ENCODE data around the gene SUV39H2. TPM values are rescaled to one million over a fixed set of nuclear protein-coding genes. Genes with fewer than 3 reads are reported as not detected.
A peak's percentile ranks its signal among the peaks of the same experiment; 100 is the strongest.
"Not testable (repeated sequence)": the region's sequence is repeated elsewhere in the genome, so short reads cannot be mapped to it uniquely, and the experiment has no call there.

SUV39H2 gene, protein sequence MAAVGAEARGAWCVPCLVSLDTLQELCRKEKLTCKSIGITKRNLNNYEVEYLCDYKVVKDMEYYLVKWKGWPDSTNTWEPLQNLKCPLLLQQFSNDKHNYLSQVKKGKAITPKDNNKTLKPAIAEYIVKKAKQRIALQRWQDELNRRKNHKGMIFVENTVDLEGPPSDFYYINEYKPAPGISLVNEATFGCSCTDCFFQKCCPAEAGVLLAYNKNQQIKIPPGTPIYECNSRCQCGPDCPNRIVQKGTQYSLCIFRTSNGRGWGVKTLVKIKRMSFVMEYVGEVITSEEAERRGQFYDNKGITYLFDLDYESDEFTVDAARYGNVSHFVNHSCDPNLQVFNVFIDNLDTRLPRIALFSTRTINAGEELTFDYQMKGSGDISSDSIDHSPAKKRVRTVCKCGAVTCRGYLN
- total RNA-seq = 5.9 TPM

DNA sequence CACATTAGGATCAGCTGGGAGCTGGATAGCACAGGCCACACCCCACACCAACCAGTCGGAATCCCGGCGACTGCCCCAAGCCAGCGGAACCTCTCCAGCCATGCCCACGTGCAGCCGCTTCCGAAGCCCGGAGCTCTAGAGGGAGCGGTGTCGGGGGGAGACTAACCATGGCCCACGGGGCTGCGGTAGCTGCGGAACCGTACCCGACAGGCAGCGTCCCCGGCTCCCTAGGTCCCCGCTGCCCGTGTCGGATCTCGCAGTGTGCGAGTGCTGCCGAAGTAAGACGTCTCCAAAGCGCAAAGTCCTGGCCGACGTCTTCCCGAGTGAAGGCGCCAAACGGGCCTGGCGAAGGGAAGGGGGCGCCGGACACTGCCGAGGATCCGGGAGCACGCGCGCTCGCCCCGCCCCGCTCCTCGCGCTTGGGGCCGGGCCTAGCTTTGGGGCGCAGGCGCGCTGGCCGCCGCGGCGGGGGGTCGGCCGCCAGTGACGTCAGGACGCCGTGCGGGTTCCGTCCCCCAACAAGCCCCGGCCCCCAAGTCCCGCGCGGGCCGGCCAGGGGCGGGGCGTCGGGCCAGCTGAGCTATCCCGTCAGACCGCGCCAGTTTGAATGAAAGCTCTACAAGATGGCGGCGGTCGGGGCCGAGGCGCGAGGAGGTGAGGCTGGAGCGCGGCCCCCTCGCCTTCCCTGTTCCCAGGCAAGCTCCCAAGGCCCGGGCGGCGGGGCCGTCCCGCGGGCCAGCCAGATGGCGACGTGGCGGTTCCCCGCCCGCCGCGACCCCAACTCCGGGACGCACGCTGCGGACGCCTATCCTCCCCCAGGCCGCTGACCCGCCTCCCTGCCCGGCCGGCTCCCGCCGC lies at the start of gene SUV39H2:
Gene SUV39H2 (plus strand): TSS at position 601 of the 858 bp plus-strand sequence. CDS start 23 bp downstream, at position 624.
- DNase-seq (ENCODE audit: low spot score) = peak; percentile 96

DNA sequence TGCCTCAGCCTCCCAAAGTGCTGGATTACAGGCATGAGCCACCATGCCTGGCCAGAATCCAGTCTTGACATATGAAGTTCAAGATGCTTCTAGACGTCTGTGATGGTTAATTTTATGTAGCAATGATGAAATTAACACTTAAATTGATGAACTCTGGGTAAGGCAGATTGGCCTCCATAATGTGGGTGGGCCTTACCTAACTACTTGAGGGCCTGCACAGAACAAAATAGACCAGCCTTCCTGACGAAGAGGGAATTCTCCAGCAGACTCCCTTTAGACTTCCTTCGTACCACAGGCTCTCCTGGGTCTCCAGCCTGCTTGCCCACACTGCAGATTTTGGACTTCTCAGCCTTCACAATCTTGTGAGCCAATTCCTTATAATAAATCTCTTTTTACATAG lies 45.6 kb upstream of the SUV39H2 start:
- no peak for DNase-seq (ENCODE audit: low spot score)

DNA sequence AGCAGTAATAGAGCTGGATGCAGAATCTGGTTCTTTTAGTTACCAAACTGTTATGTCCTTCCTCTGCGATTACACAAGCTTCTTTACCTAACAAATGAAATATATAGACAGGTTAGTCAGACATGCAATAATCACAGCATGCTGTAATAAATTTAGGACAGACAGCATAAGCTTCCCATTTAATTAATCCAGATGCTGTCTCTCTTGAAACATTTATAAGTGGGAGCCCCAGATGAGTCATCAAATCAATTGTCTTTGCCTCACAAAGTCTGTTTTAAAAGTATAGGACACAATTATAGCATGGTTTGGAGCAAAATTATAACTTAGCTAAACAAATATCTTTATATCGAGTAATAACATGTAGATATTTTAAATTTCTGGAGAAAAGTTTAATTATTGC lies 42.5 kb upstream of the SUV39H2 start:
- DNase-seq (ENCODE audit: low spot score) = no peak

DNA sequence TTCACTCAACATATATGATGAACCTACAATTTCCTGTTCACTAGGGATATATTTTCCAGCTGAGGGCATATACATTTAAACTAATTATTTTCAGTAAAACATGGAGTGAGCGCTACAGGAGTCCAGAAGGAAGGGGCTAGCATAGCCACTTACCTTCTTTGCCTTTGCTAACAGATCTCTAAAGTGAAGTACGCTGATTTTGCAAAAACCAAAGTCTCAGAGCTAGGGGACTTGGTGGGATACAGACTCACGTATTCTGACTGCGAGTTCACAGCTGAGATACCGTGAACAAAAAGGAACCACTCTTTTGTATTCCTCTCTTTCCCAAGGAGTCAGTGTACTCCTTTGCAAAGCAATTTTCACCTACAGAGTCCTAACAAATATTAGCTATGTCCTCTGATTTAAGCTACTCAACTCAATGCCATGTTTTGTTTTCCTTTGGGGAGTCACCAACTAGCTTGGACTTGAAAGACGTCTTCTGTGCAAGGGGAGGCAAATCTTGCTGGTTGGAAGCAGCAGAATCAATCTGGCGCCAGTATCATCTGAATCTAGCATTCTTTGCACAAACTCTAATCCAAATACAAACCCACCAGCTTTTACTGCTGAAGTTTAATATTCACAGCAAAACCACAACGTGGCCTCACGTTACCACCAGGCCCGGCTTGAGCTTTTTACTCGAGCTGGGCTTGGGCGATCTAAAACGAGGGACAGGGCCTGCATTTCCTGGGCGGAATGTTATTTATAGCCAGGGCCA lies 41.5 kb upstream of the SUV39H2 start:
- no peak for DNase-seq (ENCODE audit: low spot score)

DNA sequence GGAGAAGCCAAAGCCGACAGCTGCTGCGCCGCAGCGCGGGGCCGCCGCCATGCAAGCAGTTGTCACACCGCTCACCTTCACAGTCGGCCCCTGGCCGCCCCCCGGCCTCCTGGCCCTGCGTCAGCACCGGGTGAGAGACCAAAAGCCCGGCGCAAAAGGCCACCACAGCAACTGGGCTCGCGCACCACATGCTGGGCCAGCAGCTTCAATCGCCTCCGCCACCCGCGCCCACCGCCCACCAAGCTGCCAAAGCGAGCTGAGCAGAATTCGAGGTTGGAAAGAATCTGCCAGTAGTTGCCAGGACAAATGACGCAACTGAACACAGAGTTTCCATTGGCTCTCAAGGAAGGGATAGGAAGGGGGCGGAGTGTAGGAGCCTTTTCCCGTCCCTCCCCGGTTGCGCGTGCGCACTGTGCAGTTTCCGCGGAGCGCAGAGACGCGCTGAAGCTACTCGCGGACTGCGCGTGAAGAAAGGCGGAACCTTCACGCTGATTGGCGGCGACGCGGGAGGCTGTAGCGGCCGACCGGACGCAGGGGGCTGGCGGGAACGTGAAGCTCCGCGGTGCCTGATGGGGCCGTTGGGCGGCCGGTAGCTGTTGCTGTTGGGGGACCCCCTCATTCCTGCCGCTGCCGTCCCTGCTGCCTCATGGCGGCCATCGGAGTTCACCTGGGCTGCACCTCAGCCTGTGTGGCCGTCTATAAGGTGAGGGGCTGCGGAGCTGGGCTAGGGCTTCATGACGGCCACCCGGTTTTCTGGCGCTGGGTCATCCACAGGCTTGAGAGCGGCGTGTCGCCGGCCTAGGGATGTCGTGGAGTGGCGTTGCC lies 40.7 kb upstream of the SUV39H2 start, which contains the start of the genes CDNF, HSPA14 and MSANTD7:
Gene CDNF (minus strand): TSS at position 281 of the 825 bp plus-strand sequence. CDS start 91 bp downstream, at position 190.
Gene HSPA14 (plus strand): TSS at position 550 of the 825 bp plus-strand sequence. CDS start 97 bp downstream, at position 647.
Gene MSANTD7 (plus strand): TSS at position 550 of the 825 bp plus-strand sequence. CDS start 3,979 bp downstream, outside the sequence.
- DNase-seq (ENCODE audit: low spot score) = peak; percentile 100

DNA sequence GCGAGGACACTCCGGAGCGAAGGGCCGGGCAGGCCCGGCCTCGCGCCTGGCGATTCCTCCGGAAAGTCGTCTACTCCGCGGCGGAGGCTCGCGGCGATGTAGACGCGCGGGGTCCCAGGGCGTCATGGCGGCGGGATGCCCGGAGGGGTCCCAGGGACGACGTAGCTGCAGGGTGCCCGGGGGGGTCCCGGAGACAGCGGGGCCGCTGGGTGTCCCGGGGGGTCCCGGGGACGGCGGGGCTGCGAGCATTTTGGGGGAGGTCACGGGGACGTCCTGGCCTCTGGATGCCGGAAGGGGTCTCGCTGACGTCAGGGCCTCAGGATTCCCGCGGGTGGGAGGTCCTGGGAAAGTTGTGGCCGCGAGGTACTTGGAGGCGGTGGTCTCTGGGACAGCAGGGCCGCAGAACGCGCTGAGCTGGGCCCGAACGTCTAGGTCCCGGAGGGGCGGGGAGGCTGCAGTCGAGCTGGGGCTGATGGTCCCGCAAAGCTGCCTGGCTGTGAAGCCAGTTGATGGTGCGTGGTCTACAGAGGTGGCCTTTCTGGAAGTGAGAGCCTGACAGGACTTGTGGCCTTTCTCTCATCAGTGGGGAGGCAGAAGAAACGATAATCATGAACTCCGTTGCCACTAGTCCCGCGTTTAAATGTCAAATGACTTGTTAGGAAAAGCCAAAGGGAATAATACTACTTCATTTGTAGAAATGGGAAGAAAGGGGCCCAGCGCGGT lies 39.9 kb upstream of the SUV39H2 start:
- DNase-seq (ENCODE audit: low spot score) = peak; percentile 11

DNA sequence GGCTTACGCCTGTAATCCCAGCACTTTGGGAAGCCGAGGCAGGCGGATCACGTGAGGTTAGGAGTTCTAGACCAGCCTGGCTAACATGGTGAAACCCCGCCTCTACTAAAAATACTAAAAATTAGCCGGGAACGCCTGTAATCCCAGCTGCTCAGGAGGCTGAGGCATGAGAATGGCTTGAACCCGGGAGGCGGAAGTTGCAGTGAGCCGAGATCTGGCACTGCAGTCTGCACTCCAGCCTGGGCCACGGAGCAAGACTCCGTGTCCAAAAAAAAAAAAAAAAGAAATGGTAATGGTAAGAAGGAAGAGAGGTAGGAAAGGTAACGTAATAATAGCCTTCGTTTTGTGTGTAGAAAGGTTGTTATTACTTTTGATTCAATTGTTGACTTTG lies 39.4 kb upstream of the SUV39H2 start:
- no peak for DNase-seq (ENCODE audit: low spot score)

DNA sequence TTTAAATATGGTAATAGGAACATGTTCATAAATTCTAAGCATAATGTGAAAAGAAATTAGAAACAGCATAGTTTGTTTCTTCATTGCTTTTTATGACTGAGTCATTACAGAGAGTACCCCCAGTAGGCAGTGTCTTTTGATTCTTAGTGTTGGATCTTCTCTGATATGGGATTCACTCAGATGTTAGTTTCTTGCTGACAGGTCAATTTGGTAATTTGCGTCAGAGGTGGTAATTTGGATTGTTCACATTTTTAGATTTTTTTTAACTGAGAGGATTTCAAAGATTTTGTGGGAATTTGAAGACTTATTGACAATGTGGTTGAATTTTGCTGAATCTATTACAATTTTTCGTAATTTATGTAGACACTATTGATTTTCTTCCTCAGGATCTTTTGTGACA lies 38.5 kb upstream of the SUV39H2 start:
- DNase-seq (ENCODE audit: low spot score) = no peak

DNA sequence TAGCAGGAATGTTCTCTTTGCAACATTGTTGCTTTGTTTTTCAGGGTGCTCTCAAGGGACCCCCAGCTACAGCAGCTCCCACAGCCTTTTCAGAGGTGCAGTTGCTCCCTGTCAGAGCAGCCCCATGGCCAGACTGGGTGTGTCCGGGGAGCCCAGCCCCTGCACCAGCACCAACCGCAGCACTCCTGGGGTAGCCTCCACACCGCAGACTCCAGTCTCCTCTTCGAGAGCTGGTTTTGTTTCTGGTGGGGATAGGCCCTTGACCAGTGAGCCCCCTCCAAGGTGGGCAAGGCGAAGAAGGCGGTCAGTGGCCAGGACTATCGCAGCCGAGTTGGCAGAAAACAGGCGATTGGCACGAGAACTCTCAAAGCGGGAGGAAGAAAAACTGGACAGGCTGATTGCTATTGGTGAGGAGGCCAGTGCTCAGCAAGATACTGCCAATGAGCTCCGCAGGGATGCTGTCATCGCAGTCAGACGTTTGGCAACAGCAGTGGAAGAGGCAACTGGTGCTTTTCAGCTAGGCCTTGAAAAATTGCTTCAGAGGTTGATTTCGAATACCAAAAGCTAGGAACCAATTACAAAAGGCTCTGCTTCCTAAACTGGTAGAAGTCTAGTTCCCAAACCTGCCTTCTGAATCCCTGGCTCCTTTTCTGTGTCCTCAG lies 35.2 kb upstream of the SUV39H2 start:
- no peak for DNase-seq (ENCODE audit: low spot score)

DNA sequence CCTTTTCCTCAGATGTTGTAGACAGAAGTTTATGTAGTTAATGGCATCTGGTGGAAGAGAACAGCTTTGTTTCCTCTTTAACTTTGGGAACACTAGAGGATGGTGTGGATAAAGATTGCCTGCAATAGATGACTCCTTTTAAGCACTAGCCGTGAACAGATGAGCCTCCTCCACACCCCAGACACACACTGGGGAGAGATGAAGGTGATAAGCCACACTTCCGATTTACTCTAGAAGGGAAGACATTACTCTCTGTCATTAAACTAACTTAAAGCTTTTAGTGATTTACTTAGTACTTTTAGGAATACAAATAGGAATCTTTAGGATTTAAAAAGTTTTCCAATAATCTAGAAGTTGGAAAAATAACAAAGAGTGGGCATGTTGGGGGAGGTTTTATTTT lies 33.7 kb upstream of the SUV39H2 start:
- no peak for DNase-seq (ENCODE audit: low spot score)

DNA sequence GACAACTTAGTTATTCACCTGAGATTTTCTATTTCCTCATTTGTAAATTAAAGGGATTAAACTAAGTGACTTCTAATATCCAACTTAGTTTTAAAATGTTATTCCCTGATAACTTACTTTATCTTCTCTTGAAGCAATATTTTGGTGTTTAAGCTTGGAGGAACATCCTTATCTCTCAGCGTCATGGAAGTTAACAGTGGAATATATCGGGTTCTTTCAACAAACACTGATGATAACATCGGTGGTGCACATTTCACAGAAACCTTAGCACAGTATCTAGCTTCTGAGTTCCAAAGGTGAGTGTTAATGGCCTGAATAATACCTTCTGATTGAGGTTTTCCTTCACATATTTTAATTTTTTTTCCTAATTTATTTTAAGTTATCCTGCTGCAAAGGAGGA lies 26.4 kb upstream of the SUV39H2 start:
- DNase-seq (ENCODE audit: low spot score) = no peak

DNA sequence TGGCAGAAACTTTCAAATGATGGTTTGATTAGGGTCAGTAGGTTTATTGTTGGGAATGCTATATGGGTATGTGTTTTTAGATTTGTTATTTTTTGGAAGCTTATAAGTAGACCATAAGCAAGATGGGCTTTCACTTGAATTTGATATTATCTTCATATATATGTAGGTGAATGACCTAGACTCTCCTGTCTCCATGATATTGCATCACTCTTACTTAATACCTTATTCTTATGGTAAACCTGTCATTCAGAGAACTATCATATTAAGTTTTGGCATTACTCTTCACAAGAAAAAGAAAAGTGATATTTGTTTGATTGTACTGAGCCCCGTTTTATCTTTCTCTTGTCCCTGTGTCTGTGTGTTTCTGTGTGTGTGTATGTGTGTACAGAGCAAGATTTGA lies 23.2 kb upstream of the SUV39H2 start:
- DNase-seq (ENCODE audit: low spot score) = no peak

DNA sequence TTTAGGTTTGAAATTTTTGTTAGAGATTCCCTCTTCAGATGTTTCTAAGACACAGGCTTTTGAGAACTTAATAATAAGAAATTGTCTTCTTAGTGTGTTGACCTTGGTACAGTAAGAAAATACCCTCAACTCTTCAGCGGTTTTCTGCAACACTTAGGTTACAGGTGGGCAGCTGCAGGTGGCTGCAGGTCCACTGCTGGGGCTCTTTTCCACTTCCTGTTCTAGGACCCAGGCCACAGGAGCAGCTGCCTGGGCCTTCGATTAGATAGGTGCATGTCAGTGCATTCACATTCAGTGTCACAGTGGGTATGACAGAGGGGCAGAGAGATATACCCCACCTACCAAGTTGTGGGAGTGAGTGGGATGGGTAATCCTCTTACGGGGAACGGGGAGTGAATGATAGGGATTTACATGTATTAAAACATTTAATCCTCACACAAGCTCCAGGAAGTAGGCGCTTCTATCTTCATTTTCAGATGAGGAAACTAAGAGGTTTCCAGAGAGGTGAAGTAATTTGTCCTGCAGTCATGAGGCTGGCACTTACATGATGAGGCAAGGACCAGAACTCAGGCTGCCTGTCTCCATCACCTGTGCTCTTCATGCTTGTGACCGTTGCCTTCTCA lies 20.2 kb upstream of the SUV39H2 start:
- no peak for DNase-seq (ENCODE audit: low spot score)

DNA sequence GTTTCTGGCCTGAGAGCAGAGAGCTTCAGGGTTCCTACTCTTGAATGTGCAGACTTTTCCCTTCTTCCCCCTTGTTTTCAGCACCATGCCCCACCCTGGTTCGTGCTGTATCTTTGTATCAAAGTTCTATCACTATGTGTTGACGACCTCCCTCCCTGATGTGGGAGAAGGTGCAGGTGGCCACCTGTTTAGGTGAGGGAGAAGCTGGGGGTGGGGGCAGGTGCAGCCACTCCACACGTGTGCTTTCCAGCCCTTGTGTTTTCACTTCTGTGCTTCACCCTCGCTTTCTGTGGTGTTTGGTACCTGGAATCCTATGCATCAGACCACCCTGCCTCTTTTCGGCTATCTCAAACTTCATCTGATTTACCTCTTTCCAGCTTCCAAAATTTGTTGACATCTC lies 19.6 kb upstream of the SUV39H2 start:
- no peak for DNase-seq (ENCODE audit: low spot score)

DNA sequence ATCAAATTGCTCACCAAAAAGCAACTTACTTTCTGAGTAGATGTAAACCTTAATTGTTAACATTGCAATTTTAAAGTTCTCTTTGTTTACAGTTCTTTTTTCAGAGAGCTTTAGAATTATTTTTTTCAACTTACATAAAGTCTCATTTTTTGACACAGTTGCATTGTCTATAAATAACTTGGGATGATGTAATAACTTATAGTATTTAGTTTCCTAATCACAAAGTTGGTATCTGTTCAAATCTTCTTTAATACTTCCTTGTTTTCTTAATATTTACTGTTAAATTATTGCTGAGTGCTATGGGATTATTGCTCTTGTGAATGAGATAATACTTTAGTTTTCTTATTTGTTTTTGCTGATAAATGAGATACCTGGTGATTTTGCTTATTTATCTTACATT lies 18.9 kb upstream of the SUV39H2 start:
- DNase-seq (ENCODE audit: low spot score) = no peak

DNA sequence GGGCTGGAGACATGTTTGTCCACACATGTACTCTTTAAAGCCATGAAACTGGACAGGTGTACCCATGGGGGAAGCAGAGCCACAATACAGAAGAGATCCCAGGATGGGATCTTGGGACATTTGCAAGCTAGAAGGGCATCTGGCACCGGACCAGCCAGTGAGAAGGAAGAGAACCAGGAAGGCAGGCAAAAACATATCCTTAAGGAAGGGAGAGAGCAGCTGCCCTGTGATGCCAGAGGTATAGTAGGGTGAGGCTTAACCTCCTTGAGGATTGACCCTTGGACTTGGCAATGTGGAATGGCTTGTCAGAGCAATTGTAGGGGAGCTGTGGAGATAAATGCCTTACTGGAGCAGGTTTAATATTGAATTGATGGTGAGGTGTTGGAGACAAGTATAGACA lies 17.9 kb upstream of the SUV39H2 start:
- peak; percentile 65 for DNase-seq (ENCODE audit: low spot score)

DNA sequence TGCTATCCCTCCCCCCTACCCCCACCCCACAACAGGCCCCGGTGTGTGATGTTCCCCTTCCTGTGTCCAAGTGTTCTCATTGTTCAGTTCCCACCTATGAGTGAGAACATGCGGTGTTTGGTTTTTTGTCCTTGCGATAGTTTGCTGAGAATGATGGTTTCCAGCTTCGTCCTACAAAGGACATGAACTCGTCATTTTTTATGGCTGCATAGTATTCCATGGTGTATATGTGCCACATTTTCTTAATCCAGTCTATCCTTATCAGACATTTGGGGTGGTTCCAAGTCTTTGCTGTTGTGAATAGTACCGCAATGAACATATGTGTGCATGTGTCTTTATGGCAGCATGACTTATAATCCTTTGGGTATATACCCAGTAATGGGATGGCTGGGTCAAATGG lies 14.2 kb upstream of the SUV39H2 start:
- DNase-seq (ENCODE audit: low spot score) = not testable (repeated sequence)

DNA sequence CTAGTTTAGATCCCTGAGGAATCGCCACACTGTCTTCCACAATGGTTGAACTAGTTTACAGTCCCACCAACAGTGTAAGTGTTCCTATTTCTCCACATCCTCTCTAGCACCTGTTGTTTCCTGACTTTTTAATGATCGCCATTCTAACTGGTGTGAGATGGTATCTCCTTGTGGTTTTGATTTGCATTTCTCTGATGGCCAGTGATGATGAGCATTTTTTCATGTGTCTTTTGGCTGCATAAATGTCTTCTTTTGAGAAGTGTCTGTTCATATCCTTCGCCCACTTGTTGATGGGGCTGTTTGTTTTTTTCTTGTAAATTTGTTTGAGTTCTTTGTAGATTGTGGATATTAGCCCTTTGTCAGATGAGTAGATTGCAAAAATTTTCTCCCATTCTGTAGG lies 13.8 kb upstream of the SUV39H2 start:
- not testable (repeated sequence) for DNase-seq (ENCODE audit: low spot score)

DNA sequence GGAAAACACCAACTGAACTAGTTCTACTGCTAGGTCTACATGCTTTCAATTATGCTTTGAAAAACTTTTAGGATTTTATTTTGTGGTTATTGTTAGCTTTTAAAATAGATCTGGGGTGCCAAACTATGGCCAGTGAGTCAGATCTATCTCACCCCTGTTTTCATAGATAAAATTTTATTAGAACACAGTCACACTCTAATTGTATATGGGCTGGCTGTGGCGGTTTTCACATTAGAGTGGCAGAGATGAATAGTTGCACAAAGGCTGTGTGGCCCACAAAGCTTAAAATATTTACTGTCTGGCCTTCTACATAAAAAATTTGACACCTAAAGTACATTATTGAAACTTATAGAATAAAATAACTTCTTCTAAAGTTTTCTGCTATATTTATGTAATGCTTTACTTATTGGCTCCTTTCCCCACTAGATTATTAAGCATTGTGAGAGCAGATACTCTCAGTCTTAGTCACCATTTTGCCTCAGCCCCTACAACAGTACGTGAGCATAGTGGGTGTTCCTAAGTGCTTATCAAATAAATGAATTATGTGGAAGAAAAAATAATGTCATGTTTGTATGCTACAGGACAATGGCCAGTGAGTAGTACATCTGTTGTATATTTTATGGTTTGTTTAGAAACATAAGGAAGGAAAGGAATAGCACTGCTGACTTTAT lies 5.4 kb upstream of the SUV39H2 start:
- DNase-seq (ENCODE audit: low spot score) = no peak

All from mucosa of gallbladder (tissue), 1 donor.